ENCODE measurements around the gene SPATA16.
A peak's percentile ranks its signal among the peaks of the same experiment; 100 is the strongest.

Gene SPATA16

DNA sequence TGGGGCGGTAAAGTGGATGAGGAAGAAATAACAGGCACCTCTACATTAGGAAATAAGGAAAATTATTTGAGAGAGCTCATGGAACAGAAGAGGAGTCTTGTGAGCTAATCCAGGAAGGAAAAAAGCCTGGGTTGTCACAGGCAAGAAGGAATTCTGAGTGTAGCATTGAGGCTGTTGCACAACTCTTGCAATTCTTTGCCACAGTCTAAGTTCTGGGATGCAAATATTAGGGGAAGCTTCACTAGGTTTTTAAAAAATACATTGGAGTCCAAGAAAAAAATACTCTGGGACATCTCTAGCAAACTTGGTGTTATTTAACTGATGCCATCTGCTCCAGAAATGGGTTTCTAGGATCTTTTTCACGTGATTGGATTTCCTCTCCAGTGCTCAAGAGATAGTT lies 122.3 kb downstream of the SPATA16 start:
- in situ Hi-C loops (cut with HindIII; ENCODE audit: low pct_ligation_motif_present, low pct_unique_long_range_greater_than_20kb, low sequenced_read_pairs) = no loop called here
- no peak for DNase-seq

DNA sequence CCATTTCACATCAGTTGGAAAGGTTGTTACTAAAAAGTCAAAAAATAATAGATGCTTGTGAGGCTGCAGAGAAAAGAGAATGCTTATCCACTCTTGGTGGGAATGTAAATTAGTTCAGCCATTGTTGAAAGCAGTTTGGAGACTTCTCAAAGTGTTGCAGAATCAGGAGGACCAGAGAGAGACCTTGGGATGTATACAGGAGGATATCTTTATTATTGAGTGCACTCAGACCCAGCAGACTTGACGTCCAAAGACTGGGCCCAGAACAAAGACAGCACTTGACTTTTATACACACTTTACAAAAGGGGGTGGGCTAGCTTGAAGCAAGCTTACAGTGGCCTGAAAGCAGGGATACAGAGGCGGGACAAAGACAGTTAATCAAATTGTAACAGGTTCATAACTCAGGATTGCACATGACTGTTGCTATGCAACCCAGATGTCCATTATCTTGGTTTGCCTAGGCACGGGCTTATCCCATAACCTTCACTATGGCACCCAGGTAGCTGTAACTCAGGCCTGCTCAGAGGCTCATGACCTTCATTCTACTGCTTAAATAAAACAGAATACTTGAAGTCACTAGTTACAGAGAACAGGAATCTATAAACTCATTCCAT lies 127.7 kb downstream of the SPATA16 start:
- DNase-seq = no peak
- in situ Hi-C loops (cut with HindIII; ENCODE audit: low pct_ligation_motif_present, low pct_unique_long_range_greater_than_20kb, low sequenced_read_pairs) = no loop called here

DNA sequence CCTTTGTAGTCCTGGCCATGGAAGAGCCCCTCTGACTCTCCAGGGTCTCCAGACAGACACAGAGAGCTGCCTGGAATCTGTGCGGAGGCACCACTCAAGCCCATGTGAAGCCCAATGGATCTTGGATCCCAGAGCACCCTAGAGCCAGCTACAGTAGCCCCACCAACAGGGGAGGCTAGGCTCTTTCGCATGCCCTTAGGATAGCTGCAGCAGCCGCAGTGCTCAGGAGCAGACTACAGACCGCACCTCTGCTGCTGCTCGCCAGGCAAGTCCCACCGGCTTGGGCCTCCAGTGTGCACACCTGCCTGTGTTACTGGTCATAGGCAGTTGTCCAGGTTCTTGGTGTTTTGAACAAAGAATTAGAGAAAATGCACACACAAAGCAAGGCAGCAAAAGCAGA lies 131.6 kb downstream of the SPATA16 start:
- in situ Hi-C loops (cut with HindIII; ENCODE audit: low pct_ligation_motif_present, low pct_unique_long_range_greater_than_20kb, low sequenced_read_pairs) = no loop called here
- DNase-seq = no peak

DNA sequence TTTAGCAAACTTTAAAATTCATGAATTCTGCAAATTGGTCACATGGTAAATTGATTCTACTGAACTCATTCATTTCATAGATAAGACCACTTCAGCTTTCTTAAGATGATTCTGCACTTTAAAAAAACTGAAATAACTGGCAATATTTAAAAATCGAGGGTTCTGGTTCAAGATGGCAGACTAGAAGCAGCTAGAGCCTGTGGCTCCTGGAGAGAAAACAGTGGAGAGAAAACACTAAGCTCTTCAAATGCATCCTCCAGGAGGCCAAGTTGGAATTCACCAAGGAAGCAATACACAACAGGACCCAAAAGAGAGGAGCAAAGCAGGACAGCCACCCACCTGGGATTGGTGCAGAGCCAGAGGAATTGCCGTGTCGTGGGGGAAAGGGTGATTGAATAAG lies 132.1 kb downstream of the SPATA16 start:
- in situ Hi-C loops (cut with HindIII; ENCODE audit: low pct_ligation_motif_present, low pct_unique_long_range_greater_than_20kb, low sequenced_read_pairs) = no loop called here
- no peak for DNase-seq

DNA sequence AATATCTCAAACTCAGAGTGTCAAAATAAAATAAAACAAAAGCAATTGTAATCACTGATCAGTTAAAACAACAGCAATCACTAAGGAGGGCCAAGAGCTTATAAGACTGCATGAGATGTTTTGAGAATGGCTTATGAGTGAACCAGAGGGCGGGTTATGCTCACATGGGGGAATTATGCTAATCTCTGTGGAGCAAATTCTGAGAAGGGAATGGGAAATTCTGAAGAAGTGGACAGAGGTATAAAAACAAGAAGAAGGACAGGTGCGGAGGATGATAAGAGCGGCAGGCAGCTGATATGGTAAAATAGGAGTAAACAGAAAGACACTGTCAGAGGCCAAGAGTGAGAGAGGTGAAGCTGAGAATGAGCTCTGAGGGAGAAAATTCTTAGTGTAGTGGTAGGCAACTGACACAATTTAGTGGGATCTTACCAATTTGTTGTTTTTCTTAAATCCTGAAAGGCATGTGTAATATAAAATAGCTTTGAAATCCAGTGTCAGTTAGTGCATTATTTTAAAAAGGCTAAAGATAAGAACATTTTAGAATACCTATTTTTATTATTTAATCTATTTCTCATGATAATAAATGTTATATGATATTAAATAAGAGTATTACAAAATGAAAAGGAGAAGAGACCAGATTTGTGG lies 133.8 kb downstream of the SPATA16 start:
- in situ Hi-C loops (cut with HindIII; ENCODE audit: low pct_ligation_motif_present, low pct_unique_long_range_greater_than_20kb, low sequenced_read_pairs) = no loop called here
- no peak for DNase-seq

DNA sequence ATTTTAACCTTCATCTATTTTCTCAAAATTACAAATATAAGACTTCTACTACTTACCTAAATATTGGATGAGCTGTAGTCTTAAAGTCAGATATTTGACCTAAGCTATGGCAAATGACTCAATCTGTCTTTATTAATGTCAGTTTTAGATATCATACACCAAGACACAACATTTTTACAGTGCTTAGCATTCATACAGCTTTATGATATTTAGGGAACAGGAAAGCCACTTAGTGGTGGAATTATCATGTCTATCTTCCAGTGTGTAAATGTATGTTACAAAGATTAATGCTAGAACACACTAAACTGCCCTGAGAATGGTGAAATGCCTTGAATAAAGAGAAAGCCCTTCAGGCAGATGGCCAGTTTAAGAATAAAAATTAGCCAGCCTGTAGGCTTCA lies 135.0 kb downstream of the SPATA16 start:
- DNase-seq = no peak
- in situ Hi-C loops (cut with HindIII; ENCODE audit: low pct_ligation_motif_present, low pct_unique_long_range_greater_than_20kb, low sequenced_read_pairs) = no loop called here

DNA sequence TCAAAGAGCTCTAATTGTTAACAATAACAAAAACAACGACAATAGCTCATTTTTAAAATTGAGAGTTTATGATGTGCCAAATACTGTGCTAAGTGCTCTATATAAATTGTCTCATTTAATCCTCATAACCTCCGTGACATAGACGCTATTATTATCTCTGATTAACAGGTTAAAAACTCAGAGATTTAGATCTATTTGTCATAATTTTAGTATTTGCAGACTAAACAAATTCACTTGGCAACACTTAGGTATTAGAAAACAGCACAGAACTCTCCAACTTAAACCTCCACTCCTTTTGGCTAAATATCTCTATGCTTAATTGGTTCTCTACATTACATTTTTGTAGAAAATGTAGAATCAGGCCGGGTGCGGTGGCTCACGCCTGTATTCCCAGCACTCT lies 136.4 kb downstream of the SPATA16 start:
- DNase-seq = no peak
- in situ Hi-C loops (cut with HindIII; ENCODE audit: low pct_ligation_motif_present, low pct_unique_long_range_greater_than_20kb, low sequenced_read_pairs) = no loop called here

DNA sequence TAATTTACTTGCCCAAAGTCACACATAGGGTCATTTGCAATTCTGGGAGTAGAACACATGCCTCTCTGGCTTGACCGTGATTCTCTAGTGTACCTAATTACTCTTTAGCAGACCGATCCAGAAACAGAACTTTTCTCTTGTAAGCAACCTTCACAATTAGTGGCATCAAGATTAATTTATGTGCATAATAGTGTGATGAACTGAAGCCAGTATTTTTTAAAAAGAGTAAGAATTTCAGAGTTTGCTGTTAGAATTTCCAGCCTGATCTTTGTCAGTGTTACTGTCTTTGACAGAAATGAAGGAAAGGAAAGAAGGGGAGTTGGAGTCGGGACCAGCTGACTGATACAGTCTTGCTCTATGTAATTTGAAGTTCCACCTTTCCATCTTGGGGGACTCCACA lies 137.1 kb downstream of the SPATA16 start:
- DNase-seq = no peak
- in situ Hi-C loops (cut with HindIII; ENCODE audit: low pct_ligation_motif_present, low pct_unique_long_range_greater_than_20kb, low sequenced_read_pairs) = no loop called here

DNA sequence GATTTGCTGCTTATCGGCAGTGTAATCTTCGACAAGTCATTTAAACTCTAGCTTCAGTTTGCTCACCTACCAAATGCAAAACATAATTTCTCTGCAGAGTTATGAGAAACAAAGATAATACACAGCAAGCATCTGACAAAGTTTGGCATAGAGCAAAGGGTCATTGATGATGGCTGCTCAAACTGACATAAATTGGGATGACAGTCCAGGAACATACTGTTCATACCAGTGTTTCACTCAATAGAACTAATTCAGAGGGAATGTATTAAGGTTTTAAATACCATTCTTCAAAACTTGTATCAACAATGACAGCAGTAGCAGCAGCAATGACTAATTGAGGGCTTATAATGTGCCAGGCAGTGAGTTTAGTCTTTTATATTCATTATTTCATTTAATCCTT lies 137.6 kb downstream of the SPATA16 start:
- DNase-seq = no peak

DNA sequence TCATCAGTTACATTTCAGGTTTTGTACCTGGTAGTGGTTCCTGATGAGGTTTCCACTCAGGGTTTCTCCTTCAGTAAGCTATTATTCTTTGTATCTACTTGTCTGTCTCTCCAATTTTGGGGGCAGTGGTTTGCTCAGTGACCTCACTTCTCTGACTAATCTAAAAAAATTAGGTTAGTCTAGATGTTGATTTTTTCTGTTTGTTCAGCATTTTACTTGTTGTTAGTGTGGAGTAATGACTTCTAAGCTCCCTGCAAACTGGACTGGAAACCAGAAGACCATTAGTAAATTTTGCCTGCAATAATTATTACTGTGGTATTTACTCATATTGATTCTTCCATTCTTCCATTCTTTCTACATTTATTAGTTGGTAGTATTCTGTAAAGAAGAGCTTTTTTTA lies 139.4 kb downstream of the SPATA16 start:
- in situ Hi-C loops (cut with HindIII; ENCODE audit: low pct_ligation_motif_present, low pct_unique_long_range_greater_than_20kb, low sequenced_read_pairs) = no loop called here
- no peak for DNase-seq

More for the DNA sequence above, 137.6 kb downstream of the SPATA16 start:
- in situ Hi-C loops (cut with HindIII; ENCODE audit: low pct_ligation_motif_present, low pct_unique_long_range_greater_than_20kb, low sequenced_read_pairs) = no loop called here

DNA sequence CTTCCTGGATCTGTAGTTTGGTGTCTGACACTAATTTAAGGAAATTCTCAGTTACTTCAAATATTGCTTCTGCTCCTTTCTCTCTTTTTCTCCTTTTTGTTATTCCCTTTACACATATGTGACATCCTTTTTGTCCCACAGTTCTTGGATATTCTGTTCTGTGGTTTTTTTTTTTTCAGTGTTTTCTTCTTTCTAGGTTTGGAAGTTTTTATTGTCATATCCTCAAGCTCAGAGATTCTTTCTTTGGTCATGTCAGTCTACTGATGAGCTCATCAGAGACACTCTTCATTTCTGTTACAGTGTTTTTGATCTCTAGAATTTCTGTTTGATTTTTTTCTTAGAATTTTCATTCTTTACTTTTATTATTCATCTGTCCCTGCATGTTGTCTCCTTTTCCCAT lies 140.5 kb downstream of the SPATA16 start:
- in situ Hi-C loops (cut with HindIII; ENCODE audit: low pct_ligation_motif_present, low pct_unique_long_range_greater_than_20kb, low sequenced_read_pairs) = no loop called here
- DNase-seq = no peak

DNA sequence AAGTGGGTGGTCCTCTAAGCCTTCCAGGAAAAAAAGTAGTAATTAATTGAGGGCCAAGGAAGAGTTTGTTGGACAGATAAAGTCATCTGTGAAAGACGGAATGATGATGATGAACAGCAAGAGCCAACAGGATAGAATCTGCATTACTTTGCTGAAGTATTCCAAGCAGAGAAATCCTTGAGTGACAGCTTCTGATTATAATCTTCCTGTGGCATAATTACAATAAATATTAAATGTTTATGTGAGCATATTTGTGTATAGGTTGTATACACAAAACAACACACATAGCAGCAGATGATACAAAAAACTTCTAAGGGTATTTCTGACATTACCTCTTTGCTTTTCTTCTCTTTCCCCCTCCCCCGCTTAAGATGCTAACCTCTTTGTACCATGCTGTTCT lies 147.6 kb downstream of the SPATA16 start:
- no peak for DNase-seq
- in situ Hi-C loops (cut with HindIII; ENCODE audit: low pct_ligation_motif_present, low pct_unique_long_range_greater_than_20kb, low sequenced_read_pairs) = no loop called here

DNA sequence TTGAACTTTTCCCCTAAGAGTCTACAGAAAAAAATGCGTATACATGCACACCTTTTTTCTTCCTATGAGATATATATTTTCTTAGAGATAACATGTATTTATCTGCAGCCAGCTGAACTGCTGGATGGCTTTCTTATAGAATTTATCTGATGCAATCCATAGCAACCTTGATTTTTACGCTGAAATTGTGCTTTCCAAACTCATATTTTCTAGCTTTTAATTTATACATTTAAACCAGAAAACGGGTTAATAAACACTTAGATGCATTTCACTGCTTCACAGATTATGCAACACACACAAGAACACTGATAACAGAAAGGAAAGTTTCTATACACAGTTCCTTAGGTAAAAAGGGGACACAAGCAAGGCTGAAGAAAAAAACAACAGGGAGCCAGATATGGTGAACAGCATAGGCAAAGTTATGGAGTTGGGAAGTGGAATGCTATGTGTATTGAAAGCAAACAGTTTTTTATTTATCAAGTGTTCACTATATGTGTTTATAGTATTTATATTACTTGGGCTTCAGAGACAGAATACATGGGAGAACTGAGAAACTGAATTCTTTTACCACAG lies 149.5 kb downstream of the SPATA16 start:
- no peak for DNase-seq
- in situ Hi-C loops (cut with HindIII; ENCODE audit: low pct_ligation_motif_present, low pct_unique_long_range_greater_than_20kb, low sequenced_read_pairs) = no loop called here

DNA sequence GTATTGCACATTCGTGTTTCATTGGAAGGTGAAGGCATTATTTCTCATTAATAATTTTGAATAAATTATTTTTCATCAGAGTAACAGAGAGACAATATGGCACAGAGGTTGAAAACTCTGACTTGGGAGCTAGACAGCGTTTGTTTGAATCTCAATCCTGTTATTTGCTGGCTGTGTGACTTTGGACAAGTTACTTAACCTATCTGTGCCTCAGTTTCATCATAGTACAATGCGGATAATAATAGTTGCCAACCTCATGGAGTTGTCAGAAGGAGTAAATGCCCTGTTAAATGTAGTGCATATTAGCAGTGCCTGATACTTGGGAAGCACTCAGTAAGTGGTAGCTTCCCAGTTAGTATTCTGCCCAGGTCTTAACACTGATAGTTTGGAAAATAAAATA lies 151.7 kb downstream of the SPATA16 start:
- in situ Hi-C loops (cut with HindIII; ENCODE audit: low pct_ligation_motif_present, low pct_unique_long_range_greater_than_20kb, low sequenced_read_pairs) = no loop called here
- DNase-seq = no peak

DNA sequence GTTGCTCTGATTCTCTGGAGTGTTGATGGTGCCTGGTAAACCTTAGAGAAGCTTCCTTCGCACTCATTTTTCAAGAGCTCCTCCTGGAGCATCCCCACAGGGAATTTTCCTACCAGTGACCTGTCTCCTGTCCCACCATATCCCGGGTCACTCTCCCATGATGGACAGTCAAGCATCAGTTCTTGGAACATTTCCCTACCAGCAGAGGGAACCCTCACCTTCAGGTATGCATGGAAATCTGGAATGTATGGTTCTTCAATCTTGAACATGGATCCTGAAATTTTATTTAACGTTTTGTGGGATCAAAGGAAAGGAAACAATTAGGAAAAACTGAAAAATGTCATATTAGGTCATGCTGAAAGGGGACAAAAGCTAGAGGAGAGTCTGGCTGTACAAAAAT lies 153.8 kb downstream of the SPATA16 start:
- DNase-seq = peak; percentile 9
- in situ Hi-C loops (cut with HindIII; ENCODE audit: low pct_ligation_motif_present, low pct_unique_long_range_greater_than_20kb, low sequenced_read_pairs) = no loop called here

DNA sequence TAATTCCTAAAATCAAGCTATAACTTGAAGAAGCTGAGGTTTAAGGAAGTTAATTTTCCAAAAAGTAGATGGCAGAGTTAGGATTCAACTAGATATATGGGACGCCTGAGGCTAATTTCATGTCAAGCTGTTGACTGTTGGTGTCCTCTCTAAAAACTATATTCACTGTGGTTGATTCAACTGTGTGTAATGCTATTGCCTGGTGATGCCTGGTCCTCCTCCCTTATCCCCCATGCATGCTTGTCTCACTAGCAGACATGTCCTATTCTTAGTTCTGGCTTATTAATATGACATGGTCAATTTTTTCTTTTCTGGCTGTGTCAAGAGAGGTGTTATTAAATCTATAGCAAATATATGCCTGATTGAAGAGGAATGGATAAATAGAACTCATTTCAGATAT lies 156.1 kb downstream of the SPATA16 start:
- DNase-seq = no peak
- in situ Hi-C loops (cut with HindIII; ENCODE audit: low pct_ligation_motif_present, low pct_unique_long_range_greater_than_20kb, low sequenced_read_pairs) = no loop called here

DNA sequence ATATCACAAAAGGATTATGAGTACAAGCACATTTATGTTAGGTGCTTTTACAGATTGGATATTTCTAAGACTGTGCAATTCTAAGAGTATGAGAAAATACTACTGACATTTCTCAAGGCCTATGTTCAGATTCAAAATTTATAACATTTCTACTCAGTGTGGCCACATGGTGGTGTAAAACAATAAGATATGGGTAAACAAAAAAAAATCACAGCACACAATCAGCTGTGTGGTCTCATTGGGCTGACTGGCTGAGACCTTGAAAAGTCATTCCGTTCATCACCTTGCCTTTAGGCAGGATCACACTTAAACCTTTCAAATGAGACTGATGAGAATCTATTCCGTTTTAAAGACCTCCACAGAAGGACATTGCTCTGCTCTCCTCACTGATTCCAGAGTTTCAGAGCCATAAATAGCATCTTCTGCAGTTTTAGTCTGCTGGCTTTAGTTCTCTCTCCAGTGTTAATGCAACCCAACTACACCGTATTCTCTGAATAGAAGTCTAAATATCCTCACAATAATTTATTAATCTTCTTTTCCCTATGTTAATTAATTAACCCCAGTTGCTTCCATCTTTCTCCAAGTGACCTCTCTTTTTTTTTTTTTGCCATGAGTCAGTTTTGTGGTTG lies 158.2 kb downstream of the SPATA16 start:
- in situ Hi-C loops (cut with HindIII; ENCODE audit: low pct_ligation_motif_present, low pct_unique_long_range_greater_than_20kb, low sequenced_read_pairs) = no loop called here
- DNase-seq = peak; percentile 3

DNA sequence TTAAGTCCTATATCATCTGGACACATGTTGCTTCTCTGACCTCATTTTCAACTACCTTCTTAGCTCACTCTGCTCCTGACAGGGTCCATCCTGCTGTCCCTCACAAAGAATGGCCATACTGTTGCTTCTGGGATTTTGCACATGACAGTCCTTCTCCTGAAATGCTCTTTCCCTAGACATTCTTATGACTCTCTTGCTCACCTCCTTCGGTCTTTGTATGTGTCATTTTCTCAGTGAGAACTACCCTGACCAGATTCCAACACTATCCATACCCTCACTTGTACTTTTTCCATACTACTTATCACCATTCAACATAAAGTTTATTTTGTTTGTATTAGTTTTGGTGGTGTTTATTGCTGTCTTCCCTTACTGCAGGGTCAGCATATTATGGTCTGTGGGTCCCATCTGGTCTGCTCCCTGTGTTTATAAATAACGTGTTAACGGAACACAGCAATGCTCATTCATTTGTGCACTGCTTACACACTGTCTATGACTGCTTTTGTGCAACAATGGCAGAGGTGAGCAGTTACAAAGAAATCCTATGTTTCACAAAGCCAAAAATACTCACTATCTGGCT lies 159.5 kb downstream of the SPATA16 start:
- in situ Hi-C loops (cut with HindIII; ENCODE audit: low pct_ligation_motif_present, low pct_unique_long_range_greater_than_20kb, low sequenced_read_pairs) = no loop called here
- DNase-seq = no peak

DNA sequence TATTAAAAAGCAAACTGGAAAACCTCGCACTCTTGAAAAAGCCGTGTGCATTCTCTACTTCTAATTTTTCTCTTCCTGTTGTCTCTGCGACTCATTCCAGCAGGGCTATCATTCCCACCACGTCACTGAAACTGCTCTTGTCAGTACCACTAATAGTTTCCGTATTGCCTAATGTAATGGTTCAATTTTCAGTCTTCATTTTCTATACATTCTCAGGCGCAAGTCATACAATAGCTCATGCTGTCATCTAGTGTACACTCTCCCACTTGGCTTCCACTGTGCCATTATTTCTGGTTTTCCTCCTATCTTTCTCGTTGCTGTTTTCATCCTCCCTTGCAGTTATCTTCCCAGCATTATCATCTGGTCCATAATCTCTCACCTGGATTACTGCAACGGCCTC lies 160.2 kb downstream of the SPATA16 start:
- DNase-seq = no peak
- in situ Hi-C loops (cut with HindIII; ENCODE audit: low pct_ligation_motif_present, low pct_unique_long_range_greater_than_20kb, low sequenced_read_pairs) = no loop called here

DNA sequence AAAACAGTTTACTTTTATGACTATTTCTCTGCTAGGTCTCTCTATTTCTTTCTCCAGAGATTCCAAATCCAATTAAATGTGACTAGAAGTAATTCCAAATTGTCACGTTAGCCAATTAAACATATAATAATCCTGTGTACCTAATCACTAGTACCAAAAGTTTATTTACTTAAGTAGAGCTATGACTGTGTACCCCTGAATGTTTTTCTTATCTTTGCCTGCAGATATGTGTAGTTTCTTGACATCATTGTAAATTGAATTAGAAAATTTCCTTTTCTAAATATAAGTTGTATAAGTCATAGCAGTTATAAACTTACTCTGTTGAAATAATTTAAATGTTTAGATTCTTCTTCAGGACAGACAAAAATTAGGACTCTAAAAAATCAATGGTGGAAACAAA lies 163.3 kb downstream of the SPATA16 start:
- DNase-seq = no peak
- in situ Hi-C loops (cut with HindIII; ENCODE audit: low pct_ligation_motif_present, low pct_unique_long_range_greater_than_20kb, low sequenced_read_pairs) = no loop called here

Data from ACHN (cell line).